ENCODE measurements around the gene KAZN.

The KAZN gene

DNA sequence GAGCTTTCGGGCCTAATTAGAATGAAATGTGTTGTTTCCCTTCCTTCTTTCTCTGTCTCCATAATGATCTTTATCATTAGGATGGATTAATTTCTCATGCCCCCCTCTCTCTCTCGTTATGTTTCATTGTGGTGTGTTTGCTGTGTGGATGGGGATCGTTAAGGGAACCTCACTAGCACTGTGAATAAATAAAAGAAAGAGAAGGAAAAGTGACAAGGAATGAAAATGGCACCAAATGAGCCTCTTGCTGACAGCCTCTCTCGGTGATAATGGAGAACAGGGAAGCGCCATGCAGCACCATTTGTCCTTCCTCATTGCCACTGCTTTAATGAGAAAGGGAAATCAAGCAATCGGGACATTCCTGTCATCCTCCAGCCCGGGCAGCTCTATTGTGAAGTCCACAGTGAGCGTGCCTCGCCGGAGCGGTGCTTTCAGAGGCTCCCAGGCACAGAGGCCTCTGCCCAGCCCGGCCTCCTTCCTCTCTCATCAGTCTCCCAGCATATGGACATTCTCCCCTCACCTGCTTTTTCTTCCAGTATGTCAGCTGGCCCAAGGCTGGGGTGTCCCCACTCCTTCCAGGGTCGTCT is 289.4 kb downstream of the KAZN start:
- Histone ChIP-seq H3K27me3 (ENCODE audit: control insufficient read depth, insufficient read depth, low read length) (no peaks in the 10 kb centered on the region), H3K4me1 (ENCODE audit: control insufficient read depth, insufficient read depth, low read length) (peaks cover 9% of the 10 kb centered on the region; the same call in 1 of the 2 replicates), H3K9ac (ENCODE audit: low read length) (no peak overlapping the region), H3K36me3 (ENCODE audit: control insufficient read depth, insufficient read depth, low read length) (no peaks in the 10 kb centered on the region), H3K9me3 (ENCODE audit: control insufficient read depth, insufficient read depth, low read depth, low read length) (no peaks in the 10 kb centered on the region), H3K27ac (ENCODE audit: low read depth, low read length) (no peak overlapping the region), H3K4me3 (ENCODE audit: low read depth, low read length) (no peak overlapping the region)

DNA sequence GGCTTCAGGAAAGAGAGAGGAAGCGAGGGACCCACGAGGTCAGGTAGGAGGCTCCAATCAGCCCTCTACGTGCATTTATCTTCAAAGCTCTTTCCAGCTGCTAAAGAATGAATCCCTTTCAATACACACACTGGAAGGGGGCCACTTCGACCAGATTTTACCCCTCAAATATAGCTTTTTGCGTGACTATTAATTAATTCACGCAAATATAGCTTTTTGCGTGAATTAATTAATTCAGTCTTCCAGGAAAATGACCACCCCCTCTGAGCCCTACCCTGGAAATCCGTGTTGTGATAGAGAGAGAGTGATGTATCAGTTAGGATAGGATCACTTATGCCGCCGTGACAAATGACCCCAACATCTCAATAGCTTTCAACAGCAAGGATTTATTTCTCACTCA is 289.9 kb downstream of the KAZN start:
- Histone ChIP-seq H3K9ac (ENCODE audit: low read length) (no peak overlapping the region), H3K27me3 (ENCODE audit: control insufficient read depth, insufficient read depth, low read length) (no peaks in the 10 kb centered on the region), H3K27ac (ENCODE audit: low read depth, low read length) (no peak overlapping the region), H3K36me3 (ENCODE audit: control insufficient read depth, insufficient read depth, low read length) (no peaks in the 10 kb centered on the region), H3K9me3 (ENCODE audit: control insufficient read depth, insufficient read depth, low read depth, low read length) (no peaks in the 10 kb centered on the region), H3K4me1 (ENCODE audit: control insufficient read depth, insufficient read depth, low read length) (peaks cover 9% of the 10 kb centered on the region; the same call in 1 of the 2 replicates), H3K4me3 (ENCODE audit: low read depth, low read length) (no peak overlapping the region)

DNA sequence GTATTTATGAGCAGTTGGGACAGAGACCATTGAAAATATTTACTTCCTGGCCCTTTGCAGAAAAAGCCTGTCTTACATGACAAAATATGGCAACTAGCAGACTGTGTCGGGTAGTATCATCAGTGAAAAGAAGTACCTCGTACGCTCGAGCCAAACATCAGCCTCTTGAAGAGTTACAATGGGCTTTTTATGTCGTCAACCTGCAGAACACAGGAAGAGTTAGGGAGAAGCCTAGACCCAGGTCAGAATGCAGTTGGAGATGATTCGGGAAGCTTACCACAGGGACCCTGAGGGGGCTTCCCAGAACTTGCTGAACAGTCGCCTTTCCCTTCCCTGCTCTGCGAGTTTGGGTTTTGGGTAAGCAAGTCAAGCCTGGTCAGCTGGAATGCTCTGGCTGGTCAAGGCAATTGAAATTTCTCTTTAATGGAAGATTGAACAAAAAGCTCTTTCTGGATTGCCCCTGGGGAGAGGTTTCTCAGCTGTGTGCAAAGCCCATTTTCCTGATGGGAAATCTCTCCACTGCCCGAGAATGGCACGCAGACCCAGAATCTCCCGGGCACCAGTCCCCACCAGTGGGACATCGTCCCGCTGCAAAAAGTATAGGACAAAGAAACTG is 291.4 kb downstream of the KAZN start:
- no peaks in the 10 kb centered on the region for H3K36me3 ChIP-seq (ENCODE audit: control insufficient read depth, insufficient read depth, low read length)
- H3K27me3 ChIP-seq (ENCODE audit: control insufficient read depth, insufficient read depth, low read length), result no peaks in the 10 kb centered on the region
- no peaks in the 10 kb centered on the region for H3K9me3 ChIP-seq (ENCODE audit: control insufficient read depth, insufficient read depth, low read depth, low read length)
- no peak overlapping the region for H3K9ac ChIP-seq (ENCODE audit: low read length)
- peaks cover 14% of the 10 kb centered on the region for H3K4me1 ChIP-seq (ENCODE audit: control insufficient read depth, insufficient read depth, low read length)
- H3K27ac ChIP-seq (ENCODE audit: low read depth, low read length), result no peak overlapping the region
- H3K4me3 ChIP-seq (ENCODE audit: low read depth, low read length), result no peak overlapping the region

DNA sequence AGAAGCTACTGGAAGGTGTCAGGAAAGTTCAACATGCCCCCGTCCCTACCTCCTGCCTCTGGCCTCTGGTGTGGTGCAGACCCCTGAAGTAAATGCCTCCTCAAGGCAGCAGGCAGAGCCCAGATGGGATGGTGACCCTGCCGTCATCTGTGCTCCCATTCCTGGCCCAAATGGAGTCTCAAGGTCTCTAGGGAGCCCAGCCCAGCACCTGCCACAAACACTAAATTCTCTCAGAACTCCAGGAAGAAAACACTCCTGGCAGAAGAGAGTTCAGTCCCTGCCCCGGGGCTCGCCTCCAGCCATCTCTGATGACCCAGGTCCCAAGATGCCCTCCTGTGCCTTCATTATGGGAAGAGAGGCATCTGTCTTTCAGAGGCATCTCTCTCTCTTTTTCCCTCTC is 293.5 kb downstream of the KAZN start:
- Histone ChIP-seq H3K4me1 (ENCODE audit: control insufficient read depth, insufficient read depth, low read length) (peaks cover 21% of the 10 kb centered on the region), H3K9me3 (ENCODE audit: control insufficient read depth, insufficient read depth, low read depth, low read length) (no peaks in the 10 kb centered on the region), H3K9ac (ENCODE audit: low read length) (no peak overlapping the region), H3K4me3 (ENCODE audit: low read depth, low read length) (no peak overlapping the region), H3K27ac (ENCODE audit: low read depth, low read length) (no peak overlapping the region), H3K27me3 (ENCODE audit: control insufficient read depth, insufficient read depth, low read length) (no peaks in the 10 kb centered on the region), H3K36me3 (ENCODE audit: control insufficient read depth, insufficient read depth, low read length) (no peaks in the 10 kb centered on the region)

DNA sequence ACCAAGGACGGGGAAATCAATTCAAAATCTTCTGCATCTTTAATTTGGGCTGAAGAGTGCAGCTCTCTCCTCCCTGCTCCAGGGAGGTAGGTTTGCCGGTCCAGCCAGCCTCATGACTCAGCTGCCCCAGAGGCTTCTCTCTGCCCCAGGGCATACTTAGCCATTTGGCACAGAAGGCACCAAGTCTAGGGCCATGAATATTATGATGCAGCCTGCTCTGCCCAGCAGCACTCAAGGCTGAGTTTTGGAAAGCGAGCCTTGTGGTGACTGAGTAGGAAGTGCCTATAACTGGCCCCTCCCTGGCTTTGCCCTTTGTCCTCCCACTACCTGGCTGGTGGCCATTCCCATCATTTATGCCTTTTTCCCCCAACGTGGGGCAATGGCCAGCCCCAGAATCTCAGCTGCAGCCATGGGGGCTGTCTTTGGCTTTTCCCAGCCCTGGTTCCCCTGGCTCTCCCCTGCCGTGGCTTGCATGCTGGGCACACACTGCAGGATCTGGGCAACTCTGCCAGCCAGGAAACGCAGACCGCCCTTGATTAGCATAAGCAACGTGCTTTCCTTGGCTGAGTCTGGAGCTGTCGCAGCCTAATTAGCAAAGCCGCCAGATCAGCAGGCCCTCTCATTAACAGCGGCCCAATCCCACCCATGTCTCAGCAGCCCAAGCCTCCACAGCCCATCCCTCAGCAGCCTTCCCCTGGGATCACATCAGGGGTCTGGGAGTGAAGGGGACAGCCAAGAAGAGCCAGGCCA is 296.5 kb downstream of the KAZN start:
- peaks cover 17% of the 10 kb centered on the region for H3K4me1 ChIP-seq (ENCODE audit: control insufficient read depth, insufficient read depth, low read length)
- H3K27me3 ChIP-seq (ENCODE audit: control insufficient read depth, insufficient read depth, low read length), result no peaks in the 10 kb centered on the region
- no peak overlapping the region for H3K27ac ChIP-seq (ENCODE audit: low read depth, low read length)
- H3K4me3 ChIP-seq (ENCODE audit: low read depth, low read length), result no peak overlapping the region
- no peaks in the 10 kb centered on the region for H3K9me3 ChIP-seq (ENCODE audit: control insufficient read depth, insufficient read depth, low read depth, low read length)
- H3K36me3 ChIP-seq (ENCODE audit: control insufficient read depth, insufficient read depth, low read length), result no peaks in the 10 kb centered on the region
- no peak overlapping the region for H3K9ac ChIP-seq (ENCODE audit: low read length)

DNA sequence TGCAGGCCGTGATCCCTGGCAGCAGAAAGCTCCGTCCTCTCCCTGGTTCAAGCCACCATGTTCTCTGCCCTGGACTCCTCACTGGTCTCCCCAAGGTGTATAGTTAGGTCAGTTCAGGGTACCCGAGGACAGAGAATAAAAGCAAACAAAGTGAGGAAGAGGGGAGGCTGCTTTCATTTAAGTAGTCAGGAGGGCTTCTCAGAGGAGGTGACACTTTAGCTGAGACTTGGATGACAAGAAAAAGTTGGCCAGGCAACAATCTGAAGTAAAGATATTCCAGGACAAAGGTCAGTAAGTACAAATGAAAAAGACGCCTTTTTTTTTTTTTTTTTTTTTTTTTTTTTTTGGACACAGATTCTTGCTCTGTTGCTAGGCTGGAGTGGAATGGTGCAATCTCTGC is 297.2 kb downstream of the KAZN start:
- Histone ChIP-seq H3K36me3 (ENCODE audit: control insufficient read depth, insufficient read depth, low read length) (no peaks in the 10 kb centered on the region), H3K9me3 (ENCODE audit: control insufficient read depth, insufficient read depth, low read depth, low read length) (no peaks in the 10 kb centered on the region), H3K27me3 (ENCODE audit: control insufficient read depth, insufficient read depth, low read length) (no peaks in the 10 kb centered on the region), H3K4me1 (ENCODE audit: control insufficient read depth, insufficient read depth, low read length) (peaks cover 17% of the 10 kb centered on the region), H3K9ac (ENCODE audit: low read length) (no peak overlapping the region), H3K4me3 (ENCODE audit: low read depth, low read length) (no peak overlapping the region), H3K27ac (ENCODE audit: low read depth, low read length) (no peak overlapping the region)

DNA sequence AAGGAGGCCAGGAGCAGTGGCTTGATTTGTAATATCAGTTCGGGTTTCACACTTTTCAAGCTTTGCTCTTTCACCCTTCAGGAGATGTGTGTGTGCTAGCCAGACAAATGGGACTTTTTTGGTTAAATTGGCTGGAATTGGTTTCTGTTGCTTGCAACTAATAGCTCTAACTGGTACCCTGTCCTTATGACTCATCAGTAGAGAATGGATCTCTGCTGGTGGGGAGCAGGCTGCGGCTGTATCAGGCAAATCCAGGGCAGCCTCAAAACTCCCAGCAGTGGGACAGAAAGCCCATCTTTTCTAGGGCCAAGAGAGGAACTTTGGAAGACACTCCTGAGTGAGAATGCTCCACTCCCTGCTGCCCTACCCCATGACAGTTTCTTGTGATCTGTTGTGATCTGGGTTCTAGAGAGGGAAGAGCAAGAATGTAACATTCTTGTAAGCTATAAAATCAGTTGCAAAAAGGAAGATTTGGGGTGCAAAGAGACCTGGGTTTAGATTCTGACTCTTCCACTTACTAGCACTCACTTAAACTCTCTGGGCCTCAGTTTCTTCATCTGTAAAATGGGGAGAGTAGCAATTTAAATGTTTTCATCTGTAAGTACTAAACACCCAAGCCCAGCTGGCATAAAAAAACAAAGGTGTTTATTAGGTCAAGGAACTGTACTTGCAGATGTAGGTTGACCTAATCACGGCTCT is 298.0 kb downstream of the KAZN start:
- Histone ChIP-seq H3K27me3 (ENCODE audit: control insufficient read depth, insufficient read depth, low read length) (no peaks in the 10 kb centered on the region), H3K27ac (ENCODE audit: low read depth, low read length) (no peak overlapping the region), H3K9me3 (ENCODE audit: control insufficient read depth, insufficient read depth, low read depth, low read length) (no peaks in the 10 kb centered on the region), H3K36me3 (ENCODE audit: control insufficient read depth, insufficient read depth, low read length) (no peaks in the 10 kb centered on the region), H3K4me1 (ENCODE audit: control insufficient read depth, insufficient read depth, low read length) (peaks cover 23% of the 10 kb centered on the region), H3K4me3 (ENCODE audit: low read depth, low read length) (no peak overlapping the region), H3K9ac (ENCODE audit: low read length) (no peak overlapping the region)

DNA sequence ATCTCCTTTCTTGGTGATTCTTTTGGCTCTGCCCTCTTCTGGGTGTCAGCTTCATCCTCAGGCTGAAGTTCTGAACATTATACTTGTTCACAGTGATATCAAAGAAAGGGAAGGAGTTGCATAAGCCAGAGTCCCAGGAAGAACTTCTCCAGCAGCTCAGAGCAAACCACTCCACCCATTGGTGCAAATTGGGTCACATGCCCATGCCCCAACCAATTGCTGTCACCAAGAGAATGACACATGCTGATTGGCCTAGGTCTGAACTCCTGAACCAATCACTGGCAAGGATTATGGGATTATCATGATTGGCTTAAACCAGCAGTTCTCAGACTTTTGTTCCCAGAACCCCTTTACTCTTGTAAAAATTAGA is 298.6 kb downstream of the KAZN start:
- Histone ChIP-seq H3K27me3 (ENCODE audit: control insufficient read depth, insufficient read depth, low read length) (no peaks in the 10 kb centered on the region), H3K9ac (ENCODE audit: low read length) (no peak overlapping the region), H3K36me3 (ENCODE audit: control insufficient read depth, insufficient read depth, low read length) (no peaks in the 10 kb centered on the region), H3K9me3 (ENCODE audit: control insufficient read depth, insufficient read depth, low read depth, low read length) (no peaks in the 10 kb centered on the region), H3K27ac (ENCODE audit: low read depth, low read length) (no peak overlapping the region), H3K4me3 (ENCODE audit: low read depth, low read length) (no peak overlapping the region), H3K4me1 (ENCODE audit: control insufficient read depth, insufficient read depth, low read length) (peaks cover 25% of the 10 kb centered on the region)

DNA sequence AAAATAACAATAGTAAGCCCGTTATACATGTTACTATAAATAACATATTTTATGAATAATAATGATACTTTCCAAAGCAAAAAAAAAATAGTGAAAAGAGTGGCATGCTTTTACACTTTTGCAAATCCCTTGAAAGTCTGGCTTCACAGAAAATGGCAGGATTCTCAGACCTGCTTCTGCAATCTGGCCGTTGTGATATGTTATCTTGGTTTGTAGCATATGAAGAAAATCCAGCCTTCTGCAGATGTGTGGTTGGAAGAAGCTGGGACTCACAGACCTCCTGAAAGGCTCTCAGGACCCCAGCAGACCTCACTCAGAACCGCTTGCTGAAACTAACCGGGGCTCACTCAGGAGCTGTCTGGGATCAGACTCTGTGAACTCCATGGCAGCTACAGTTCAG is 299.1 kb downstream of the KAZN start:
- Histone ChIP-seq H3K27me3 (ENCODE audit: control insufficient read depth, insufficient read depth, low read length) (no peaks in the 10 kb centered on the region), H3K9me3 (ENCODE audit: control insufficient read depth, insufficient read depth, low read depth, low read length) (no peaks in the 10 kb centered on the region), H3K9ac (ENCODE audit: low read length) (no peak overlapping the region), H3K36me3 (ENCODE audit: control insufficient read depth, insufficient read depth, low read length) (no peaks in the 10 kb centered on the region), H3K4me3 (ENCODE audit: low read depth, low read length) (no peak overlapping the region), H3K4me1 (ENCODE audit: control insufficient read depth, insufficient read depth, low read length) (peaks cover 25% of the 10 kb centered on the region), H3K27ac (ENCODE audit: low read depth, low read length) (no peak overlapping the region)

DNA sequence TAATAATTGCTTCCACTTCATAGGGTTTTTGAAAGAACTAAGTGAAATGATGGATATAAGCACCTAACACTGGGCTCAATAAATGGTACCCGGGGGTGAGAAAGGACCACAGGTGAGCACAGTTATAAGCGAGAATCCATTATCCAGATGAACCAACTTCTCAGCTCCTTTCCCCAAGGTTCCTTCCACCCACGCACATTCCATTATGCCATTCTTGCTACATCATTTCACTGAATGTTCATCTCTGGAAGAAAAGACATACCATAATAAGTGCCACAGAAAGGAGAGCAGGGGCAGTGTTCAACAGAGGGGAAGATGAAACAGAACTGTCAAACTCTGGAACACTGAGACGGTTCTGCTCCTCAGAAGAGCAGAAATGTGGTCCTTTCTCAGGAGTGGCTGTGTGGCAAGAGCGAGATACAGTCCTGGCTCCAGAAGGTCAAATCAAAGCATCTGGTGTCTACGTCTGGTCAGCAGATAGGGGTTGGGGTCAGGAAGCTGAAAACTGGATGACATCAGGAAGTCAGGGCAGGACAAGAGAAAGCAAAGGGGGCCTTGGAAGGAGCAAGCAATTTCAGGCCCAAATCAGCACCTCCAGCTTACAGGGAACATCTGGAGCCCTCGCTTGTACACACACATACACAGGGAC is 299.6 kb downstream of the KAZN start:
- Histone ChIP-seq H3K9me3 (ENCODE audit: control insufficient read depth, insufficient read depth, low read depth, low read length) (no peaks in the 10 kb centered on the region), H3K4me3 (ENCODE audit: low read depth, low read length) (no peak overlapping the region), H3K27me3 (ENCODE audit: control insufficient read depth, insufficient read depth, low read length) (no peaks in the 10 kb centered on the region), H3K36me3 (ENCODE audit: control insufficient read depth, insufficient read depth, low read length) (no peaks in the 10 kb centered on the region), H3K27ac (ENCODE audit: low read depth, low read length) (no peak overlapping the region), H3K4me1 (ENCODE audit: control insufficient read depth, insufficient read depth, low read length) (peaks cover 25% of the 10 kb centered on the region), H3K9ac (ENCODE audit: low read length) (no peak overlapping the region)
